ENCODE data around the gene TCF4. TPM values are rescaled to one million over a fixed set of nuclear protein-coding genes. Genes with fewer than 3 reads are reported as not detected.

TCF4 gene
- total and polyA plus RNA-seq, 2 donors (not counting 1 experiment from before 2014, with no cell fraction given): 68.5 to 353 TPM

- DNase-seq: peak; percentile 60
- Histone ChIP-seq H4K20me1 (ENCODE audit: control insufficient read depth, insufficient read depth, low read length, poor library complexity, severe bottlenecking) (no peaks in the 10 kb centered on the region), H3K4me3 (ENCODE audit: control extremely low read depth in 1 of 5, extremely low read depth in 1 of 5, insufficient read depth in 1 of 5, low read depth in 2 of 5, low read length in 4 of 5) (peak overlapping the region in 2 of 5 experiments; percentile 5 to 14), H3K27me3 (replicated peaks in 1 of 4; ENCODE audit: control extremely low read depth in 1 of 4, control insufficient read depth in 3 of 4, insufficient read depth in 4 of 4, low read length in 3 of 4) (no peaks in the 10 kb centered on the region), H3K79me2 (ENCODE audit: control insufficient read depth, insufficient read depth, low read length) (peaks cover 36% of the 10 kb centered on the region), H2AFZ (ENCODE audit: insufficient read depth, low read depth, low read length, poor library complexity, severe bottlenecking) (peak overlapping the region; percentile 57), H3K4me1 (ENCODE audit: control insufficient read depth in 2 of 2, insufficient read depth in 2 of 2, low read length in 2 of 2) (peaks cover 16 to 18% of the 10 kb centered on the region in 2 donors), H3K9me3 (ENCODE audit: control extremely low read depth in 1 of 3, control insufficient read depth in 2 of 3, insufficient read depth in 1 of 3, low read length in 2 of 3) (no peaks in the 10 kb centered on the region), H3K4me2 (replicated peaks; ENCODE audit: low read depth, low read length, poor library complexity, severe bottlenecking) (peak overlapping the region; percentile 46), H3K9ac (ENCODE audit: low read length) (peak overlapping the region; percentile 6), H3K36me3 (replicated peaks in 1 of 2; ENCODE audit: control extremely low read depth in 1 of 2, control insufficient read depth in 1 of 2, extremely low read depth in 1 of 2, insufficient read depth in 2 of 2, low read length in 1 of 2) (no peaks in the 10 kb centered on the region), H3K27ac (ENCODE audit: low read length in 2 of 2) (no peak overlapping the region)
- peaks cover 23% of the 10 kb centered on the region for H3K4me1 Mint-ChIP-seq
- ATAC-seq (ENCODE audit: low read depth): peak; percentile 60
- TF ChIP-seq EZH2 (IDR thresholded peaks at IDR 0.05; ENCODE audit: borderline replicate concordance, insufficient read depth, low read depth, low read length, poor library complexity, severe bottlenecking) (no peak), CTCF (IDR thresholded peaks at IDR 0.05) (no peak)
- intact Hi-C loops (cut with micrococcal nuclease): no loop called here
- CTCF ChIA-PET: interaction anchor here (0.8 kb wide), 1 partner anchor 1087 kb away, joined by 4 read pairs; no protein-coding TSS in a partner anchor
- H3K4me3 Mint-ChIP-seq: peak overlapping the region; percentile 57
- POLR2A ChIA-PET: no interaction called here
- WGBS (ENCODE audit: insufficient coverage): 0% methylated on average over 3 of the region's 10 CpGs
- H3K9me3 Mint-ChIP-seq (ENCODE audit: insufficient read depth): no peaks in the 10 kb centered on the region
- H3K27ac Mint-ChIP-seq: peak overlapping the region; percentile 2
- no peaks in the 10 kb centered on the region for H3K27me3 Mint-ChIP-seq
Observed at GRCh38 chr18:55489034-55489986, 98.7 kb downstream of the TCF4 start.

GRCh38 chr18:55488473-55488872 is 99.5 kb downstream of the TCF4 start:
- Mint-ChIP-seq H3K27me3 (no peaks in the 10 kb centered on the region), H3K4me1 (peaks cover 22% of the 10 kb centered on the region), H3K9me3 (ENCODE audit: insufficient read depth) (no peaks in the 10 kb centered on the region), H3K27ac (no peak overlapping the region), H3K4me3 (peak overlapping the region; percentile 9)
- H3K27ac ChIP-seq (ENCODE audit: low read length in 2 of 2): no peak overlapping the region
- ChIA-PET POLR2A (no interaction called here), CTCF (no interaction called here)
- no peak for TF ChIP-seq CTCF (IDR thresholded peaks at IDR 0.05)
- TF ChIP-seq EZH2 (IDR thresholded peaks at IDR 0.05; ENCODE audit: borderline replicate concordance, insufficient read depth, low read depth, low read length, poor library complexity, severe bottlenecking): no peak
- peak overlapping the region; percentile 46 for H3K4me2 ChIP-seq (replicated peaks; ENCODE audit: low read depth, low read length, poor library complexity, severe bottlenecking)
- H3K4me3 ChIP-seq (ENCODE audit: control extremely low read depth in 1 of 5, extremely low read depth in 1 of 5, insufficient read depth in 1 of 5, low read depth in 2 of 5, low read length in 4 of 5): no peak overlapping the region
- peak overlapping the region; percentile 57 for H2AFZ ChIP-seq (ENCODE audit: insufficient read depth, low read depth, low read length, poor library complexity, severe bottlenecking)
- H3K4me1 ChIP-seq (ENCODE audit: control insufficient read depth in 2 of 2, insufficient read depth in 2 of 2, low read length in 2 of 2): peaks cover 16 to 18% of the 10 kb centered on the region in 2 donors
- no peaks in the 10 kb centered on the region for H3K9me3 ChIP-seq (ENCODE audit: control extremely low read depth in 1 of 3, control insufficient read depth in 2 of 3, insufficient read depth in 1 of 3, low read length in 2 of 3)
- no peak for ATAC-seq (ENCODE audit: low read depth)
- no peaks in the 10 kb centered on the region for H4K20me1 ChIP-seq (ENCODE audit: control insufficient read depth, insufficient read depth, low read length, poor library complexity, severe bottlenecking)
- intact Hi-C loops (cut with micrococcal nuclease): no loop called here
- peaks cover 29% of the 10 kb centered on the region for H3K79me2 ChIP-seq (ENCODE audit: control insufficient read depth, insufficient read depth, low read length)
- no CpG with 5 or more reads among the region's 2 CpGs for WGBS (ENCODE audit: insufficient coverage)
- no peaks in the 10 kb centered on the region for H3K27me3 ChIP-seq (replicated peaks in 1 of 4; ENCODE audit: control extremely low read depth in 1 of 4, control insufficient read depth in 3 of 4, insufficient read depth in 4 of 4, low read length in 3 of 4)
- no peaks in the 10 kb centered on the region for H3K36me3 ChIP-seq (replicated peaks in 1 of 2; ENCODE audit: control extremely low read depth in 1 of 2, control insufficient read depth in 1 of 2, extremely low read depth in 1 of 2, insufficient read depth in 2 of 2, low read length in 1 of 2)
- DNase-seq: no peak
- H3K9ac ChIP-seq (ENCODE audit: low read length): no peak overlapping the region

All from B cell (primary cell).